ENCODE data around the gene LPP. TPM values are rescaled to one million over a fixed set of nuclear protein-coding genes. Genes with fewer than 3 reads are reported as not detected.
"Not testable (repeated sequence)": the region's sequence is repeated elsewhere in the genome, so short reads cannot be mapped to it uniquely, and the experiment has no call there.

Gene LPP
- total RNA-seq, 1 donor from 2014 or later: 79.6 TPM

DNA sequence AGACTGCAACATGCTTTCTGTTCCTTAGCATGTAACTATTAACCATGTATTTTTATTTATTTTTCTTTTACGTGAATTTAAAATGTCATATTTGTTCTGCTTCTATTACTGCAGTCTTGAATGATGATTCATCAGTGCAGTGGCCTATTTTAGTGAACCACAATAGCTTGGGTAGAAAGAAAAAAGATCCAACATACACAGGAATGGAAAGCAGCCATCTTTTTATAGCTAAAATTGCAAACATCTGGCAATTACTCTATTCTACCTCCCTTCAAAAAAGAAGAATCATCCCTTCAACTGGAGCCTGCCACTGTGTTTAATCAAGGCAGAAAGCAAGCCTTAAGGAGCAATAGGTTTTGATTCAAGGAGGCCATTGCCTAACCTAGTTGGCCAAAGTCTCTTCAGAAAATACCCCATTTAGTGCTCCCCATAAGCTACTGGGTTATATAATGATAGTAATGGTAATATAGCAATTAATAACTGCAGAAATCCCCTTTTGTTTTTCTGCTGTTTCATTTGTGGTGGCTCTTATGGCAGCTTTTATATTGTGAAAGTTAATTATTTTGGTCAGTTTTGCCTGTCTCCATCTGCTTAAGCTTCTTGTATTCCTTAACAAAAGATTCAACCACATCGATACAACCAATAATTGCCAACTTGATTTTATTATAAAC lies 267.3 kb downstream of the LPP start:
- intact Hi-C loops (cut with micrococcal nuclease): no loop called here

DNA sequence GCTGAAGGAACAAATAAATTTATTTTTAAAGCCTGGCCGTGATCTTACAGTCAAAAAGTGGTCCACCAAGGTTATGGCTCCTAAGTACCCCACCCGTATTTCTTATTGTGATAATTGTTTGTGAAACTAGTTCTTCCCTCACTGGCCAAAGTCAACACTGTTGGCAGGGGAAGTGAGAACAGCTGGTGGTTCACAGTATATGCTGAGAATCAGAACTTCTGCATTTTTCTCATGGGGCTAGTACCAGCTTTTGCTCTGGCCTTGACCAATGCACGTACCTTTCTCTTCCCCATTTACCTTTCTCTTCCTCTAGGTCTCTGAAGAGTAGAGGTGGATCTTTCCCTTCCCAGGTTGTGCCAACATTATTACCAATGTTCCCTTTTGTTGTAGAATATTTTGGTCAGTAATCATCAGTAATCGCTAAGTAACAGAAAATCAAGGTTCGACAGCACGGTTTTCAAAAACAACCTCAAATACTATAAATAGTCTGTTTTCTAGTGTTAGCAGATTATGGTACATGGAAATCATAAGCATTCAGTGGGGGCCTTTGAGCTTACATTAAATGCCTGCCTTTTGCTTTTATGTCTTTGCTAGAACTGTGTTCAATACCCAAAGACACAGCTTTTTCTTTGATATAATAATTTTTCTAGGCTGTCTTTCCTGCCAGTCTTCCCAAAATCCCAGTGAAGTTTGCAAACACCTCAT lies 268.0 kb downstream of the LPP start:
- intact Hi-C loops (cut with micrococcal nuclease): no loop called here

DNA sequence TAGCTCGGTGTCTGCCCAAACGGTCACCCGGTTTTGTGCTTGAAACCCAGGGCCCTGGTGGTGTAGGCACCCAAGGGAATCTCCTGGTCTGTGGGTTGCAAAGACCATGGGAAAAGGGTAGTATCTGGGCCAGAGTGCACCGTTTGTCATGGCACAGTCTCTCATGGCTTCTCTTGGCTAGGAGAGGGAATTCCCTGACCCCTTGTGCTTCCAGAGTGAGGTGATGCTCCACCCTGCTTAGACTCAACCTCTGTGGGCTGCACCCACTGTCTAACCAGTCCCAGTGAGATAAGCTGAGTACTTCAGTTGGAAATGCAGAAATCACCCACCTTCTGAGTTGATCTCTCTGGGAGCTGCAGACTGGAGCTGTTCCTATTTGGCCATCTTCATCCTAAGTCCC lies 274.0 kb downstream of the LPP start:
- intact Hi-C loops (cut with micrococcal nuclease): not testable (repeated sequence)

DNA sequence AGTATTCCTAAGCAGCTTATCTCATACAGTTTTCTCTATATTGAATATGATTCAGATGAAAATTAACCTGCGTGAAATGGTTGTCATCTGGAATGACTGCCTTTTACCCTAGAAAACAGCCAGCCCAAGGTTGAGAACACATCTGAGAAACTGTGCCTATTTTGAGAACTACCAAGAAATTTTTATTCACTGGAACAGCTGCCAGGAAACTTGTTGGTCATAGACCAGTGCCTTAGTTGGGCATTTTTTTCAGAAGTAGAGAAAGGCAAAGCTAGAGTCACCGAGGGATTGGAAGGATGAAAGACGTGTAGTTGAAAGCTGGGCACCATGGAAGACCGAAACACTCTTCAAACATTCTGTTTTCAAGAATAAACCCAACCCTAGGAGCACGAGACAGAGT lies 277.1 kb downstream of the LPP start:
- intact Hi-C loops (cut with micrococcal nuclease): loop anchor here (10.0 kb wide), 1 partner anchor 314 kb away; no protein-coding TSS in a partner anchor

DNA sequence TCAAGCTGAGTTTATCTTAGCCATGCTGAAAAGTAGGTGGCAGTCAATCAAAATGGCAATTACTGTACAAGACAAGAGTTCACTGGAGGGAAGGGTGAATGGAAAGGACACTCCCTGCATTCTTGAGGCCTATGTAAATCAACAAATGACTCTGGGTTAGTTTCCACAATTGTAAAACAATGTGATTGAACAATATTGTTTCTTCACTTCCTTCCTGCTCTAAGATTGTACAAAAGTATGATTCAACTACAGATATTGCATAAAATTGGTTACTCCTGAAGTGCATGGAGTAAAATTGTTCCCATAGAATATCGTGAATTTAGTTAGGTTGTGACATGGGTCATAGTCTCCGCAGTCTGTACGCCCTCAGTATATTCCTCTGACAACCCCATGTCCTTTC lies 277.6 kb downstream of the LPP start:
- intact Hi-C loops (cut with micrococcal nuclease): loop anchor here (10.0 kb wide), 1 partner anchor 313 kb away; no protein-coding TSS in a partner anchor

DNA sequence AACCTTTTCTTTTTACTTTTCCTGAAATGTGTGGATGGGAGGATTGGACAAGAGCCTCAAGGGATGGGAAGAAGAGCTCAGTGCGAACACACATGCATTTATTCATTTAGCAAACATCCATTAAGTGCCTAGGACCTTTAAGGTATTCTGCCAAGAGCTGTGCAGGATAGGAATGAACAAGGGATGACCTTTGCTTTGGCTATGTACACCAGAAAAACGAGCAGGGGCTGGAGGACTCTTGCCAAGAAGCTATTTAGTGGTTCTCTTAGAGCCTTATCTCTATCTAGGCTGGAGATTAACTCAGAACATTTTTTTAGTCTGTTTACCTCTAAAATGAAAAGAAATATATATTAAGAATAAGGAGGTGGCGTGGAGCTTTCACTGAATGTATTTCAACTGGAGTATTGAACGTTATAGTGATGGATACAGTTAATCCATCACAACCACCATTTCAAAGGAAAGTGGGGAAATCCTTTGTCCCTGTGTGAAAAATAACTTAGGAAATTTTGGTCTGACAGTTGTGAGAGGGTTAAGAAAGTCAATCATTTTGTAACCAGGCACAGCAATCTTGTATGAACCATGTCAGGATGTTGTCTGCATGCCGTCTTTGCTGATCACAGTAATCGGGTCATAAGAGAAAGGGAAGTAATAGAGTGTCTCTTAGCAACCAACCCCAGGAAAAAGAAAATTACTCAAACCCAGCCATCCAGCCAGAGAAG lies 279.0 kb downstream of the LPP start:
- intact Hi-C loops (cut with micrococcal nuclease): loop anchor here (10.0 kb wide), 1 partner anchor 312 kb away; no protein-coding TSS in a partner anchor

DNA sequence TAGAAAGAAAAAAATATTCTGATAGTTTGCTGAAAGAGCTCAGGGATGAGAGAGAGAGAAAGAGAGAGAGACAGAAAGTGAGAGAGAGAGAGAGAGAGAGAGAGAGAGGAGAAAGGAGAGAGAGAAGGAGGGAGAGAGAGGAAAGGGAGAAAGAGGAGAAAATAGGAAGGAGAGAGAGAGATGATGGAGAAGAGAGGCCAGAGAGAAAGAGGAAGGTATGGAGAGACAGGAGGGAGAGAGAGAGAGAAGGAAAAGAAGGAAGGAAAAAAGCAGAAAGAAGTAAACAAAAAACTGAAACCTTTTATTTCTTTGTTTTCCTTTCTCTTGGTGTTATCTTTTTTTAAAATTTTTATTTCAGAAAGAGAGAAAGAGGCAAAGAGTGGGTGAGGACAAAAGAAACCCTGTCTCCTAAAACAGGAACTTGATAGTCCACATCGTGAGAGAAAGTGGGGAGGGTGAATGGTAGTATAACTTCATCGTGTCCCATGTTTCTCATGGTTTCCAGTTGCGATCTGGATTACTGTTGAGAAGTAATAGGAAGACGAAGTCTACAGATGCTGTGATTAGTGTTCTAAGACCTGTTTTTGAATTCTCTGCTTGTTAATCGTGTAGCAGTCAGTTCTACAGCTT lies 279.7 kb downstream of the LPP start:
- intact Hi-C loops (cut with micrococcal nuclease): loop anchor here (10.0 kb wide), 1 partner anchor 311 kb away; no protein-coding TSS in a partner anchor

DNA sequence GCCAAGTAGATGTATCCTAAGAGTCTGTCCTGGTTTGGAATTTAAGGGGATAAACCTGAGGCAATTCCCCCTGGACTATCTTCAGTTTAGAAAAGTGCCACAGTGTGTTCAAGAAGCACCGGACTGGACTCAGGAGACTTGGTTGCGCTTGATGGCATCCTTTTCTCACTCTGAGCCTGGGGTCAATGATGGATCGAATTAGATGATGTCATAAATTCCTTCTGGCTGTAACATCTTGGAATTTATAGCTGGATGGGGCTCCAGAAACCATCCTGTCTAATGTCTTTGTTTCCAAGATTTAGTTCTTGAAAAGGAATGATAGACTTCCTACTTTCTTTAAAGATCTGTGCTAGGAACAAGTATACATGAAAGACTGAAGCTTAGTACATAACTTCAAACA lies 280.6 kb downstream of the LPP start:
- intact Hi-C loops (cut with micrococcal nuclease): loop anchor here (10.0 kb wide), 1 partner anchor 310 kb away; no protein-coding TSS in a partner anchor

DNA sequence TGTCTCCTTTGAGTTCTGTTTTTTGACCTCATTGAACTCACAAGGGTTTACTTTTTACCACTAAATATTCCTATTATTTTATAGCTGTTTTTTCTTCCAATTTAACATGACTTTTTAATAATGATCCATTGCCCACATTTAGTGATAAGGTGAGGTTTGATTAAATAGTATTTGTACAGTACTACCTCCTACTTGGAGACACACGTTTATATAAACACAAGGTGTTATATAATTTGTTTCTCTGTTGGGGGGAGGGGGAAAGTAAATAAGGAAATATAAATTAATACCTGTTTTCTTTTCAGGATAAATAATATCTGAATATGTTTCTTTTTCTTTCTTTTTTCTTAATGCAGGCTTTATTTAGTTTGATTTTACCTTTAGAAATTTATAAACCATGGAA lies 281.3 kb downstream of the LPP start:
- intact Hi-C loops (cut with micrococcal nuclease): loop anchor here (5.0 to 10.0 kb wide), 2 partner anchors 38 to 310 kb away; no protein-coding TSS in a partner anchor

DNA sequence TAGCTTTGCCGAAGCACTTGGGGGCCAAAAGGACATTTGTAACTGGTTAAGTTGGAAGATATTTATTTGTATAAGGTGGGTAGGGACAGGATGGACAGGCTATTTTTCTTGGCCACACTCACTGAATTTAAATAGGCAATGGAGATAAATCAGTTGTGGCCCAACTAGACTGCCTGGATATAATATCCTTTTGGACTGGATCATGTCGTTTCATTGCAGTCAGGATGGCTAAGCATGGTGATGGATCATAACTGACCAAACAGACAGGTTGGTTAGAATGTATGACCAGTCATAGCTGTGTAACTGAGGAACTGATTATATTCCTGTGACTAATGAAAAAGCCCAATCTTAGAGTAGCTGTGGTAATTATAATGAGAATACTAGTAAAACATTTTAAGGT lies 284.0 kb downstream of the LPP start:
- intact Hi-C loops (cut with micrococcal nuclease): loop anchor here (2.0 to 10.0 kb wide), 3 partner anchors 41 to 693 kb away; partner anchors contain the start of gene BCL6

DNA sequence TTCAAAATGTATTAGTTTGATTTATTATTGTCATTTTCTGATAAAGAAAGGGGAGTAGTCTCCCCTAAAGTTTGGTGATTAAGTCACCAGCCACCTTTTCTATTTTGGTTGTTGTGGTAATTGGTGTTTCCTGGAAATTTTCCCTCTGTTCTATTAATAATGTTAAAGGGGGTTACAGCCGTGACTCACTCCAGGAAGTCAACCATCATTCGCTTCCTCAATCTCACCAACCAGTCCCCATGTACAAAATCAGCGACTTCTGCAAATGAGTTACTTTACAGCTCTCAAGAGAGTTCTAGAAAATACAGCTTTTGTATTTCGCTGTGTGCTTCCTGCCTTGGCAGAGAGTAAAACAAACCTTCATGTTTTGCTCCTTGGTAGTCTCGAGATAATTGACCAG lies 285.1 kb downstream of the LPP start:
- intact Hi-C loops (cut with micrococcal nuclease): loop anchor here (2.0 to 10.0 kb wide), 3 partner anchors 42 to 694 kb away; partner anchors contain the start of gene BCL6

DNA sequence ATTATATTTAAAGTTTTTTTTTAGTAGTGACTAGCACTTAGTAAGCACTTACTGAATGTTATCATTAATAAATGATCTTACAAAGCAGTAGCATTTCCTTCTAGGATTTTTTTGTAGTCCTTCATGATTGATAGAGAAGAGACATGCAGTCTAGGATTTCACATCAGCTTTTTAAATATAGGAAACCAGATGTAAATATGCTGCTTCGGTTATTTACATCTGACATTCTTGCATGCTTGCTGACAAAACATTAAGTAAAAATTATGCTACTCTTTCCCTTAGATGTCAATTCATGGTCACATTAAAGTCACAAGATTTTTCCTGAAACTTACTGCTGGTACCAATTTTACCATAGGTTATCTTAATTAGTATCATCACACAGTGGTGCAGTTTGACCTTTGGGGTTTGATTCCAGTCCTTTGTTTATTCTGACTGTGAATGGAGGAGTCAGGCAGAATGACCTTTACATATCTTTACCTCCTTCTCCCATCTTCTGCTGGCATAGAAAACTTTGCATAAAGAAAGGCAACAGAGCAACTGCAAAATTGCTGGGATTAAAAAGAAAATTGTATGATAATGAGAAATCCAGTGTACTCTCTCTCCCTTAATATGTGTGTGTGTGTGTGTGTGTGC lies 286.5 kb downstream of the LPP start:
- intact Hi-C loops (cut with micrococcal nuclease): no loop called here

DNA sequence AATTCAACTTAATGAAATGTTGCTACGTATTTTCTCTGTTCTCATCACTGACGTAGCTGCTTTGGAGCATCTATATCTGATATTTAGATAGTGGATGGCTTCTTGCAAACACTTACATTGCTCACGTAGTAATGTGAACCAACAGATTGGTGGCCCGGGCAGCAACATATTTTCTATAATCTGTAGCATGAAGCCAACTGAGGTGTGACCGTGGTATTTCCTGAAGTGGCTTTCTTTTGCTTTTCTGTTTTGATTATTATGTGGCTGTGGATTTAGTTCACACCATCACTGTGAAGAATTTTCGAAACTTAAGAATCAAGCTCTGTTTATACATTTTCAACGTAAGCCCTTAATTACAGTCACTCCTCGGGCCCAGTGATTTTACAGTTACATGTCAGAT lies 288.5 kb downstream of the LPP start:
- intact Hi-C loops (cut with micrococcal nuclease): no loop called here

DNA sequence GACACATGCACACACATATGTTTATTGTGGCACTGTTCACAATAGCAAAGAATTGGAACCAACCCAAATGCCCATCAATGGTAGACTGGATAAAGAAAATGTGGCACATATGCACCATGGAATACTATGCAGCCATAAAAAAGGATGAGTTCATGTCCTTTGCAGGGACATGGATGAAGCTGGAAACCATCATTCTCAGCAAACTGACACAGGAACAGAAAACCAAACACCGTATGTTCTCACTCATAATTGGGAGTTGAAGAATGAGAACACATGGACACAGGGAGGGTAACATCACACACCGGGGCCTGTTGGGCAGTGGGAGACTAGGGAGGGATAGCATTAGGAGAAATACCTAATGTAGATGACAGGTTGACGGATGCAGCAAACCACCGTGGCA lies 291.2 kb downstream of the LPP start:
- intact Hi-C loops (cut with micrococcal nuclease): not testable (repeated sequence)

DNA sequence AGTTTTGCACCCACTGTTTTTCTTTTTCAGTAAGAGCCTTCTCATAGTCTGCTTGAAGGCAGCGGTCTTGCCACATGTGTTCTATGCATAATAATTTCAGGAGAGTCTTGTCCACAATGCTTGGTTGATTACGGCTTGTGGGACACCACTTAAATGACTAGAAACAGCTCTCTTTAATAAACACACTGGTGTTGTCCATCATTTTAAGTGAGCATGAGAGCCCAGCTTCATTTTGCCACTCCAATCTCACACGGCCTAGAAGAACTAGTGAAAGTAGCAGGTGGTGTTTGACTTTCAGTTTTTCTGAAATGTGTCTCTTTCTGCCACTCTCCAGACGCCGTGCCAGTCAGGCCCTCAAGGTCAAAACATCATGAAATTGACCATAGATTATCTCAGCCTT lies 292.1 kb downstream of the LPP start:
- intact Hi-C loops (cut with micrococcal nuclease): no loop called here

DNA sequence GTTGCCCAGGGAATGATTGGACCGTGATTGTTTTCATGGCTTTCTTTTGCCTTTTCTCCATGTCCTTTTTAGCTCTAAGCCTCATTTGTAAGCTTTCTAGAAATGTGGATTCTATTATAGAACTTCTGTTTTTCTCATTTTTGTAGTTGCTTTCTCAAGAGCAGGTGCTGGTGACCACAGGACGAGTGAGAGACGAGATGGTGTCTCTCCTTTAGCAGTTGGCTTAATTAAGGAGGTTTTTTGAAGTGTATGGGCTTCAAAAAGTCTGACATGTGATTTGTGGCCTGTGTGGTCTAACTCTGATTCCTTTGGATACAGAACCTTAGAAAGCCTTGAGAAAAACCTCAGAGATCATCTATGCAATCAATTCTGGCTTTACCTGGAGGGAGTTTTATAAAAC lies 292.8 kb downstream of the LPP start:
- intact Hi-C loops (cut with micrococcal nuclease): no loop called here

DNA sequence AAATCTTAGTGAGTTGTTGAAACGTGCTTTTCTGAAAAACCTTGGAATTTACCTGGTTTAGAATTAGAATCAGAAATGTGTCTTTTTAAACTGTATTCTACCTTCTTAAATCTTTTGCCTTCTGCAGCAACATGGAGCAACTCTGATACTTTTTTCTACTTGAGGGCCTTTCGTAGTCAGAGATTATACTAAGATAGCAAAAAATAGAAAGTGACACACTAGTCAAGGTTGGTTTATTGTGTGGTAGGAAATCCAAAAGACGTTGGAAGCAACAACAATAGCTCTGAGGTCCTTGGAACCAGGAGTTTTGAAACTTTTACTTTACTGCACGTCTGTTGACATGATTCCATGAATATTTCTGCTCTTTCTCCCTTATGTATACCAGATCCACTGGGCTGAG lies 294.9 kb downstream of the LPP start:
- intact Hi-C loops (cut with micrococcal nuclease): no loop called here

DNA sequence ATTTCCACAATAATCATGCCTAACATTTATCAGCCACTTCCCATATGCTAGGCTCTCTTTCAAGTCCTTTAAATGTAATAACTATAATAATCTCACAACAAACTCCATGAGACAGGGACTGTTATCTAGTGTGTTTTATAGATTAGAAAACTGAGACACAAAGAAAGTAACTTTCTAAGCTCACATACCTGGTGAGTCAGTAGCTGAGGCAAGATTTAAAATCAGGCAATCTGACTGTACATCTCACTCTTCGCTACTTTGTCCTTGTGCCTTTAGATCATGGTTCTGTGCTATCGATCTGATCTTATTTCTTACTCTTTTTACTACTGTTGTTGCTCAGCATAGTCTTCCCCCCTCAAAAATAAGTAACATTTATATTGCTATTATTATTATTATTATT lies 295.5 kb downstream of the LPP start:
- intact Hi-C loops (cut with micrococcal nuclease): no loop called here

DNA sequence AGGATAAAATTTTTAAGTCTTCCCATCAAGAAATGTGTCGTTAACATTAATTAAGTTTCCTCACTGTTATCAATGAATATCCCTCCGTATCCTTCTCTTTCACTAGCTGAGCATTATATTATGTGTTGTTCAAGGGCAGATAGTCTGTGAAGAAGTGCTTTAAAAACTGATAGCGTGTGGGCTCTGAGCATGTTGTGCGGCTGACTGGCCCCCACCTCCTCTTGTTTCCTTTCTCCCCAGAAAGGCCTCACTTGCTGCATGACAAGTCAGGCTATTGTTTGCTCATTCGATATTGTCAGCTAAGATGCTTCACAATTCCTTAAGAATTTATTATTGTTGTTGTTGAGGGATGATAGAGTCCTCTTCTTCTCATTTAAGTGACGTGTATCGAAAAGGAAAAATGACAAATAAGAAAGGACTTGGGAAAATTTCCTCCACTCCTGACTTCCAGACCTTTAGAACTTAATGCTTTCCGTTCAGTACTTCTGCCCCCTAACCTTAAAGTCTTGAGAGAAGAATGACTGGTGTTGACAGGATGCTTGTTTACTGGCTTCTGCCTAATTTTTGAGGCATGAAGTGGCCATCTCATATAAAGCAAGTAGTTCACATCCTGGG lies 298.3 kb downstream of the LPP start:
- intact Hi-C loops (cut with micrococcal nuclease): no loop called here

All from T-helper 2 cell treated with Interferon-gamma antibody and Interleukin-4, amounts not matched to agents 100 ng/mL and 5 ng/mL, for 36 hours (primary cell).